Hindlimb muscle (tissue), 1 donor: Measurements from ENCODE around the gene MEX3C. TPM values are rescaled to one million over a fixed set of nuclear protein-coding genes. Genes with fewer than 3 reads are reported as not detected.

ENCODE experiments used
- DNase-seq: peaks from one replicate; pipeline ENCODE4 v3.0.0-alpha.2; 2013
- polyA plus RNA-seq: library from polyadenylated mRNA; unstranded; fragments of 120-200 nt; gene quantifications from one replicate; pipeline ENCODE4 v1.2.1, GENCODE V29; 2013; ENCODE audit not compliant: insufficient read length

Gene MEX3C
- 23.0 TPM for polyA plus RNA-seq

- DNase-seq, result peak; percentile 100
These were observed at the start of gene MEX3C for GRCh38 chr18:51197661-51198424. Gene MEX3C (minus strand): TSS chr18:51197681. CDS start chr18:51197320, 361 bp downstream.

GRCh38 chr18:51241226-51241625 lies 43.7 kb upstream of the MEX3C start:
- DNase-seq, result no peak

GRCh38 chr18:51236225-51236624 lies 38.7 kb upstream of the MEX3C start:
- DNase-seq, result no peak

GRCh38 chr18:51235009-51235789 lies 37.7 kb upstream of the MEX3C start:
- DNase-seq, result no peak

GRCh38 chr18:51234117-51235008 lies 36.9 kb upstream of the MEX3C start:
- no peak for DNase-seq

- DNase-seq, result no peak
These were observed 31.8 kb upstream of the MEX3C start for GRCh38 chr18:51229328-51229727.

GRCh38 chr18:51227660-51228059 lies 30.2 kb upstream of the MEX3C start:
- no peak for DNase-seq

GRCh38 chr18:51226587-51227350 lies 29.3 kb upstream of the MEX3C start:
- DNase-seq, result no peak

GRCh38 chr18:51226068-51226467 lies 28.6 kb upstream of the MEX3C start:
- DNase-seq, result no peak

GRCh38 chr18:51212606-51213005 lies 15.1 kb upstream of the MEX3C start:
- no peak for DNase-seq

GRCh38 chr18:51211552-51211951 lies 14.1 kb upstream of the MEX3C start:
- DNase-seq, result no peak

GRCh38 chr18:51196811-51197660 lies 445 bp downstream of the MEX3C start:
- peak; percentile 69 for DNase-seq

- DNase-seq, result peak; percentile 52
These were observed 1.2 kb downstream of the MEX3C start for GRCh38 chr18:51196118-51196810.

GRCh38 chr18:51195451-51196117 lies 1.9 kb downstream of the MEX3C start:
- peak; percentile 55 for DNase-seq

- DNase-seq, result no peak
These were observed 2.4 kb downstream of the MEX3C start for GRCh38 chr18:51195086-51195450.

- no peak for DNase-seq
These were observed 2.9 kb downstream of the MEX3C start for GRCh38 chr18:51194604-51195003.

- no peak for DNase-seq
These were observed 3.7 kb downstream of the MEX3C start for GRCh38 chr18:51193621-51194287.

GRCh38 chr18:51192696-51193095 lies 4.8 kb downstream of the MEX3C start:
- DNase-seq, result no peak

GRCh38 chr18:51192026-51192425 lies 5.5 kb downstream of the MEX3C start:
- DNase-seq, result no peak
